ENCODE results near the gene CDH13.

GRCh38 chr16:83728492-83728891, 1101.7 kb downstream of the CDH13 start:
- no peak for TF ChIP-seq POLR2A (IDR thresholded peaks at IDR 0.05)
- TF ChIP-seq, protein P1, sequence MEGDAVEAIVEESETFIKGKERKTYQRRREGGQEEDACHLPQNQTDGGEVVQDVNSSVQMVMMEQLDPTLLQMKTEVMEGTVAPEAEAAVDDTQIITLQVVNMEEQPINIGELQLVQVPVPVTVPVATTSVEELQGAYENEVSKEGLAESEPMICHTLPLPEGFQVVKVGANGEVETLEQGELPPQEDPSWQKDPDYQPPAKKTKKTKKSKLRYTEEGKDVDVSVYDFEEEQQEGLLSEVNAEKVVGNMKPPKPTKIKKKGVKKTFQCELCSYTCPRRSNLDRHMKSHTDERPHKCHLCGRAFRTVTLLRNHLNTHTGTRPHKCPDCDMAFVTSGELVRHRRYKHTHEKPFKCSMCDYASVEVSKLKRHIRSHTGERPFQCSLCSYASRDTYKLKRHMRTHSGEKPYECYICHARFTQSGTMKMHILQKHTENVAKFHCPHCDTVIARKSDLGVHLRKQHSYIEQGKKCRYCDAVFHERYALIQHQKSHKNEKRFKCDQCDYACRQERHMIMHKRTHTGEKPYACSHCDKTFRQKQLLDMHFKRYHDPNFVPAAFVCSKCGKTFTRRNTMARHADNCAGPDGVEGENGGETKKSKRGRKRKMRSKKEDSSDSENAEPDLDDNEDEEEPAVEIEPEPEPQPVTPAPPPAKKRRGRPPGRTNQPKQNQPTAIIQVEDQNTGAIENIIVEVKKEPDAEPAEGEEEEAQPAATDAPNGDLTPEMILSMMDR (IDR thresholded peaks at IDR 0.05), result no peak

Measured in Peyer's patch (tissue), 4 donors.